HEK293T (cell line): ENCODE measurements around the gene NGFR.

ENCODE experiments used
- CTCF ChIA-PET: fragments of 350-600 bp; formaldehyde crosslinking; extraction: SDS; loops from one replicate; lab custom pipeline; 2021; ENCODE audit warnings: antibody characterized with exemption, inconsistent platforms; lab: Yijun Ruan, JAX
- POLR2A ChIA-PET: fragments of 350-600 bp; formaldehyde crosslinking; extraction: SDS; loops from one replicate; lab custom pipeline; 2020; ENCODE audit warnings: antibody characterized with exemption, inconsistent platforms; lab: Yijun Ruan, JAX
- DNase-seq: peaks from one replicate; pipeline ENCODE4 v3.0.0; 2012; ENCODE audit warnings: mixed read lengths; ENCODE audit errors: extremely low spot score
- ARNT ChIP-seq: fragments of 450-650 bp; IDR thresholded peaks from 2 replicates; pipeline ENCODE4 v1.6.1; 2017; ENCODE audit warnings: mild to moderate bottlenecking
- BHLHE40 ChIP-seq: fragments of 450-650 bp; IDR thresholded peaks from 2 replicates; pipeline ENCODE4 v1.6.1; 2016; ENCODE audit warnings: mild to moderate bottlenecking, moderate library complexity, borderline replicate concordance
- CTBP1 ChIP-seq: fragments of 450-650 bp; IDR thresholded peaks from 2 replicates; pipeline ENCODE4 v1.6.1; 2016; ENCODE audit warnings: borderline replicate concordance
- ELF4 ChIP-seq: fragments of 450-650 bp; IDR thresholded peaks from 2 replicates; pipeline ENCODE4 v1.6.1; 2017; ENCODE audit warnings: antibody characterized with exemption
- FOXA1 ChIP-seq: fragments of 450-650 bp; IDR thresholded peaks from 2 replicates; pipeline ENCODE4 v1.6.1; 2016; ENCODE audit warnings: mild to moderate bottlenecking
- FOXK2 ChIP-seq: fragments of 450-650 bp; IDR thresholded peaks from 2 replicates; pipeline ENCODE4 v1.6.1; 2016; ENCODE audit warnings: mild to moderate bottlenecking
- FOXM1 ChIP-seq: fragments of 450-650 bp; IDR thresholded peaks from 2 replicates; pipeline ENCODE4 v1.6.1; 2017; ENCODE audit warnings: mild to moderate bottlenecking, borderline replicate concordance
- HDGF ChIP-seq: fragments of 450-650 bp; IDR thresholded peaks from 2 replicates; pipeline ENCODE4 v1.6.1; 2017; ENCODE audit warnings: antibody characterized with exemption, borderline replicate concordance
- L3MBTL2 ChIP-seq: fragments of 450-650 bp; conservative IDR thresholded peaks from 2 replicates; pipeline ENCODE4 v1.6.1; 2016; ENCODE audit warnings: mild to moderate bottlenecking
- LEF1 ChIP-seq: fragments of 450-650 bp; IDR thresholded peaks from 2 replicates; pipeline ENCODE4 v1.6.1; 2017; ENCODE audit warnings: mild to moderate bottlenecking, borderline replicate concordance
- NFRKB ChIP-seq: fragments of 450-650 bp; IDR thresholded peaks from 2 replicates; pipeline ENCODE4 v1.6.1; 2016; ENCODE audit warnings: mild to moderate bottlenecking, moderate library complexity
- PKNOX1 ChIP-seq: fragments of 450-650 bp; IDR thresholded peaks from 2 replicates; pipeline ENCODE4 v1.6.1; 2016
- SP1 ChIP-seq: fragments of 450-650 bp; IDR thresholded peaks from 2 replicates; pipeline ENCODE4 v1.6.1; 2017
- SUZ12 ChIP-seq: fragments of 450-650 bp; IDR thresholded peaks from 2 replicates; pipeline ENCODE4 v1.6.1; 2016; ENCODE audit warnings: mild to moderate bottlenecking
- TARDBP ChIP-seq: fragments of 450-650 bp; IDR thresholded peaks from 2 replicates; pipeline ENCODE4 v1.6.1; 2016
- ZNF384 ChIP-seq: fragments of 450-650 bp; IDR thresholded peaks from 2 replicates; pipeline ENCODE4 v1.6.1; 2016

NGFR gene

GRCh38 chr17:49510720-49511110, 15.6 kb downstream of the NGFR start:
- TF ChIP-seq ZNF384, result no peak
- no peak for TF ChIP-seq L3MBTL2
- no peak for TF ChIP-seq BHLHE40
- TF ChIP-seq SUZ12, result no peak
- TF ChIP-seq FOXK2, result no peak
- TF ChIP-seq ARNT, result no peak
- TF ChIP-seq ELF4, result no peak
- no peak for TF ChIP-seq NFRKB
- TF ChIP-seq LEF1, result no peak
- TF ChIP-seq FOXA1, result no peak
- TF ChIP-seq PKNOX1, result no peak
- no peak for TF ChIP-seq HDGF
- no peak for TF ChIP-seq CTBP1
- TF ChIP-seq FOXM1, result no peak
- no peak for TF ChIP-seq SP1
- no peak for TF ChIP-seq TARDBP
- ChIA-PET CTCF (interaction anchor here (0.6 to 3.0 kb wide), 4 partner anchors 15 to 75 kb away, joined by 3 to 17 read pairs (median 5); no protein-coding TSS in a partner anchor), POLR2A (interaction anchor here (1.2 kb wide), 1 partner anchor 8 kb away, joined by 4 read pairs; no protein-coding TSS in a partner anchor)
- DNase-seq, result no peak

GRCh38 chr17:49511810-49512209, 16.7 kb downstream of the NGFR start:
- TF ChIP-seq BHLHE40 (no peak), ELF4 (no peak), L3MBTL2 (no peak), LEF1 (no peak), FOXK2 (no peak)
- DNase-seq, result no peak
- ChIA-PET POLR2A (interaction anchor here (1.2 kb wide), 1 partner anchor 9 kb away, joined by 4 read pairs; no protein-coding TSS in a partner anchor), CTCF (interaction anchor here (1.2 to 3.0 kb wide), 3 partner anchors 15 to 44 kb away, joined by 5 to 17 read pairs (median 5); no protein-coding TSS in a partner anchor)

- TF ChIP-seq PKNOX1, result 0 out of 2 replicates have a peak, but pooled peaks have one; percentile 14
- TF ChIP-seq BHLHE40, result no peak
- ChIA-PET CTCF (interaction anchor here (1.2 to 1.6 kb wide), 2 partner anchors 16 to 44 kb away, joined by 5 read pairs; no protein-coding TSS in a partner anchor), POLR2A (no interaction called here)
- DNase-seq, result no peak
Observed at GRCh38 chr17:49512296-49513043, 17.4 kb downstream of the NGFR start.

GRCh38 chr17:49513044-49513395, 17.9 kb downstream of the NGFR start:
- CTCF ChIA-PET, result interaction anchor here (1.2 to 1.6 kb wide), 2 partner anchors 17 to 43 kb away, joined by 5 read pairs; no protein-coding TSS in a partner anchor
- TF ChIP-seq TARDBP, result no peak
- no peak for TF ChIP-seq FOXA1
- no peak for TF ChIP-seq CTBP1
- TF ChIP-seq FOXK2, result no peak
- TF ChIP-seq NFRKB, result no peak
- no peak for TF ChIP-seq SUZ12
- no peak for TF ChIP-seq ELF4
- TF ChIP-seq ARNT, result no peak
- TF ChIP-seq PKNOX1, result no peak
- TF ChIP-seq ZNF384, result no peak
- TF ChIP-seq L3MBTL2, result no peak
- no peak for TF ChIP-seq HDGF
- TF ChIP-seq FOXM1, result no peak
- no peak for TF ChIP-seq BHLHE40
- TF ChIP-seq SP1, result no peak
- TF ChIP-seq LEF1, result no peak
- DNase-seq, result no peak
- POLR2A ChIA-PET, result no interaction called here

GRCh38 chr17:49513641-49514040, 18.5 kb downstream of the NGFR start:
- ChIA-PET CTCF (no interaction called here), POLR2A (interaction anchor here (1.9 kb wide), 1 partner anchor 99 kb away, joined by 8 read pairs; the partner anchor contains the start of gene PHB1)
- no peak for DNase-seq
- TF ChIP-seq BHLHE40, result no peak
- no peak for TF ChIP-seq L3MBTL2
- no peak for TF ChIP-seq LEF1
- TF ChIP-seq SUZ12, result no peak
- no peak for TF ChIP-seq PKNOX1
- TF ChIP-seq NFRKB, result no peak
- no peak for TF ChIP-seq HDGF
- no peak for TF ChIP-seq FOXA1
- TF ChIP-seq SP1, result no peak
- no peak for TF ChIP-seq FOXK2
- no peak for TF ChIP-seq ELF4
